GM23248 (cell line): ENCODE measurements around the gene HEPH. TPM values are rescaled to one million over a fixed set of nuclear protein-coding genes. Genes with fewer than 3 reads are reported as not detected.

Experiments
- DNase-seq: peaks from one replicate; pipeline ENCODE4 v3.0.0-alpha.2; 2015
- H2AFZ ChIP-seq: fragments of 200-600 bp; sonication (generic); 2 replicates; pipeline ENCODE4 v1.6.1; 2016; ENCODE audit warnings: antibody characterized with exemption
- H3F3A ChIP-seq: fragments of 200-600 bp; sonication (generic); 2 replicates; pipeline ENCODE4 v1.6.1; 2016; ENCODE audit warnings: mild to moderate bottlenecking, antibody characterized with exemption, mixed run types; ENCODE audit not compliant: insufficient read depth
- H3K27ac ChIP-seq: fragments of 200-600 bp; sonication (generic); 2 replicates; pipeline ENCODE4 v1.5.1; 2016; ENCODE audit warnings: mild to moderate bottlenecking
- H3K27me3 ChIP-seq: fragments of 200-600 bp; sonication (generic); replicated peaks from 2 replicates; pipeline ENCODE4 v1.6.1; 2016; ENCODE audit warnings: mild to moderate bottlenecking; ENCODE audit not compliant: insufficient read depth
- H3K36me3 ChIP-seq: fragments of 200-600 bp; sonication (generic); 2 replicates; pipeline ENCODE4 v1.6.1; 2016; ENCODE audit warnings: low read depth, mild to moderate bottlenecking
- H3K4me1 ChIP-seq: fragments of 200-600 bp; sonication (generic); 2 replicates; pipeline ENCODE4 v1.6.1; 2016; ENCODE audit warnings: mild to moderate bottlenecking; ENCODE audit not compliant: insufficient read depth
- H3K4me2 ChIP-seq: fragments of 200-600 bp; sonication (generic); one replicate; pipeline ENCODE4 v1.6.1; 2016; ENCODE audit warnings: mild to moderate bottlenecking; ENCODE audit not compliant: unreplicated experiment
- H3K4me3 ChIP-seq: fragments of 200-600 bp; sonication (generic); 2 replicates; pipeline ENCODE4 v1.5.1; 2016; ENCODE audit warnings: mild to moderate bottlenecking
- H3K79me2 ChIP-seq: fragments of 200-600 bp; sonication (generic); 2 replicates; pipeline ENCODE4 v1.6.1; 2016; ENCODE audit warnings: mild to moderate bottlenecking; ENCODE audit not compliant: insufficient read depth
- H3K9ac ChIP-seq: fragments of 200-600 bp; sonication (generic); 2 replicates; pipeline ENCODE4 v1.6.1; 2016; ENCODE audit warnings: mild to moderate bottlenecking
- H3K9me2 ChIP-seq: fragments of 200-600 bp; sonication (generic); 2 replicates; pipeline ENCODE4 v1.6.1; 2016; ENCODE audit warnings: mixed run types, mild to moderate bottlenecking, moderate library complexity; ENCODE audit not compliant: insufficient read depth
- H3K9me3 ChIP-seq: fragments of 200-600 bp; sonication (generic); one replicate; pipeline ENCODE4 v1.6.1; 2017; ENCODE audit warnings: low read depth
- H4K20me1 ChIP-seq: fragments of 200-600 bp; sonication (generic); 2 replicates; pipeline ENCODE4 v1.6.0; 2016; ENCODE audit not compliant: insufficient read depth
- EZH2 ChIP-seq: fragments of 200-600 bp; sonication (generic); IDR thresholded peaks from 2 replicates; pipeline ENCODE4 v1.6.1; 2018; ENCODE audit warnings: antibody characterized with exemption, mild to moderate bottlenecking; ENCODE audit not compliant: insufficient read depth, poor library complexity, severe bottlenecking
- EZH2phosphoT487 ChIP-seq: fragments of 200-600 bp; sonication (generic); IDR thresholded peaks from 2 replicates; pipeline ENCODE4 v1.6.1; 2018; ENCODE audit warnings: antibody characterized with exemption, moderate library complexity, mild to moderate bottlenecking, low read depth; ENCODE audit not compliant: insufficient read depth
- in situ Hi-C: fragments of 300-500 bp; cut with MboI; formaldehyde crosslinking; loops from 2 replicates; pipeline ENCODE4 v1.15.0; 2020
- polyA plus RNA-seq: library from polyadenylated mRNA; unstranded; fragments of >200 nt; fragmentation: Nextera tagmentation; extraction: Ambion mirVana; gene quantifications from 2 replicates; pipeline ENCODE4 v1.2.1, GENCODE V29; 2016
- total RNA-seq: library from RNA; depleted of rRNA; stranded (reverse); fragments of >200 nt; shearing (Covaris generic); gene quantifications from 2 replicates; pipeline ENCODE4 v1.2.3, GENCODE V29; 2014; rRNA removed

The HEPH gene
- total and polyA plus RNA-seq, 2 experiments from 2014 or later, result 14.3 to 42.4 TPM

DNA sequence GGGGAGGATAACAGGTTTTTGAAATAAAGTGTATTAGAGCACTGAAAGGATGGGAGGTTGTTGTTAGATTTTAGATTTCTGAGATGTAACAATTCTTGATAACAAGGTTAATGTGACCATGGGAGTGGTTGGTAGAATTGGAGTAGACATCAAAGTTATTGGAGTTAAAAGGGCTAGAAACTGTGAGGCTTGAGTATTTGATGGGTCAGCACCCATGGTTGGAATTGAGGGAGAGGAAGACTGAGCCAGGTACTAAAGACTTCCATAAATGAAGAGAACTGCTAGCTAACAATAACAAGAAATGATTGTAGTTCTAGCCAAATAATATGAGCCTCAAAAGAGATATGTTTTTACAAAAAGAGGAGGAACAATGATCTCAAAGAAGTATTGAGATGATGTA lies 98.8 kb downstream of the HEPH start:
- Histone ChIP-seq H3K9me3 (no peaks in the 10 kb centered on the region), H3K4me1 (no peaks in the 10 kb centered on the region), H3K4me2 (no peak overlapping the region), H3K27ac (no peak overlapping the region), H3F3A (no peaks in the 10 kb centered on the region), H3K27me3 (no peaks in the 10 kb centered on the region), H3K36me3 (no peaks in the 10 kb centered on the region), H3K79me2 (no peaks in the 10 kb centered on the region), H2AFZ (no peak overlapping the region), H3K9ac (no peak overlapping the region), H3K4me3 (no peak overlapping the region), H3K9me2 (no peaks in the 10 kb centered on the region), H4K20me1 (no peaks in the 10 kb centered on the region)
- in situ Hi-C loops, result no loop called here
- TF ChIP-seq EZH2phosphoT487, result no peak
- TF ChIP-seq EZH2, result no peak
- DNase-seq, result no peak

Other genes with a start within 250 kb of the HEPH start
- not detected in 2 replicates for gene VSIG4, start 124.2 kb upstream of the HEPH start, total RNA-seq
- not detected in 2 replicates for gene VSIG4, start 124.2 kb upstream of the HEPH start, polyA plus RNA-seq